ENCODE data around the gene TBC1D22A. TPM values are rescaled to one million over a fixed set of nuclear protein-coding genes. Genes with fewer than 3 reads are reported as not detected.

TBC1D22A gene
- total RNA-seq, 1 experiment from 2014 or later: 14.3 TPM

DNA sequence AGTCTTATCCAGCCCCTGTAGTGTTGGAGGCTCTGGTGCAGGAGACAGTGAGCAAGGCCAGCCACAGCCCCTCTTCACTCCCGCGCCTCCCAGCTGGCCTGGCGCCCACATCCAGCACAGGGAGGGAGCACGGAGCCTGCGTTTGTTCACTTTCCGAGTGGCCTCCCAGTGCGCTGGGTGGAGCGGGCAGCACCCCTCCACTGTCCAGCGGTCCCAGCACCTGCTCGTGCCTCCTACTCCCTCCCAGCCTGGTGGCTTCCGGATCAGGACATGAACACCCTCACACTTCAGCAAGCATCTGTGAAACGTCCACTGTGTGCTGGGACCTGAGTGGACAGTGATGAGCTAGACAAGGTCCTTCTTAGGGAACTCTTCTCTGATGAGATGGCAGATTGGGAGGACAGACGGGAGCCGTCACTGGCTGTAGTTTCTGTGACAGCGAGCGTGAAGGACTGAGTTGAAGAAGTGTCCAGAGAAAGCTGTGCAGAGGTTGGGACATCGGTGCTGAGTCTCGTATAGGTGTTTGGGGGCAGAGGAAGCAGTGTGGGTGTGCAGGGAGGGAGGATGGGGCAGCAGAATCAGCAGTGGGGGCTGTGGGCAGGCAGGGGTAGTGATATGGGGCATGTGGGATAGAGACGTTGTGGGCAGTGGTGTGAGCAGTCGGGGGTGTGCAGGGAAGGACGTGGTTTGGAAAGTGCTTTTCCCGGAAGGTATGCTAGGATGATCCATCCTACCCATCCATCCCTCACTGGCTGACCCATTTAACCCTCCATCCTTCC lies 256.8 kb downstream of the TBC1D22A start:
- ChIA-PET CTCF (no interaction called here), POLR2A (ENCODE audit: unreplicated experiment) (no interaction called here)
- H3K36me3 ChIP-seq (ENCODE audit: low read depth, low read length): no peaks in the 10 kb centered on the region
- H3K9me3 ChIP-seq (ENCODE audit: low read length): no peaks in the 10 kb centered on the region
- DNase-seq (no peak), ATAC-seq (no peak)
- intact Hi-C loops (cut with micrococcal nuclease): no loop called here
- H3K4me1 ChIP-seq (ENCODE audit: insufficient read depth, low read length): no peaks in the 10 kb centered on the region
- no peaks in the 10 kb centered on the region for H3K27me3 ChIP-seq (ENCODE audit: low read length)
- H3K9ac ChIP-seq (ENCODE audit: low read length): no peak overlapping the region
- H2AFZ ChIP-seq (ENCODE audit: low read length): no peak overlapping the region
- no peaks in the 10 kb centered on the region for H3K9me2 ChIP-seq (replicated peaks; ENCODE audit: low read length)
- TF ChIP-seq, protein P1, sequence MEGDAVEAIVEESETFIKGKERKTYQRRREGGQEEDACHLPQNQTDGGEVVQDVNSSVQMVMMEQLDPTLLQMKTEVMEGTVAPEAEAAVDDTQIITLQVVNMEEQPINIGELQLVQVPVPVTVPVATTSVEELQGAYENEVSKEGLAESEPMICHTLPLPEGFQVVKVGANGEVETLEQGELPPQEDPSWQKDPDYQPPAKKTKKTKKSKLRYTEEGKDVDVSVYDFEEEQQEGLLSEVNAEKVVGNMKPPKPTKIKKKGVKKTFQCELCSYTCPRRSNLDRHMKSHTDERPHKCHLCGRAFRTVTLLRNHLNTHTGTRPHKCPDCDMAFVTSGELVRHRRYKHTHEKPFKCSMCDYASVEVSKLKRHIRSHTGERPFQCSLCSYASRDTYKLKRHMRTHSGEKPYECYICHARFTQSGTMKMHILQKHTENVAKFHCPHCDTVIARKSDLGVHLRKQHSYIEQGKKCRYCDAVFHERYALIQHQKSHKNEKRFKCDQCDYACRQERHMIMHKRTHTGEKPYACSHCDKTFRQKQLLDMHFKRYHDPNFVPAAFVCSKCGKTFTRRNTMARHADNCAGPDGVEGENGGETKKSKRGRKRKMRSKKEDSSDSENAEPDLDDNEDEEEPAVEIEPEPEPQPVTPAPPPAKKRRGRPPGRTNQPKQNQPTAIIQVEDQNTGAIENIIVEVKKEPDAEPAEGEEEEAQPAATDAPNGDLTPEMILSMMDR (conservative IDR thresholded peaks at IDR 0.05; ENCODE audit: low read depth, low read length): no peak
- TF ChIP-seq EZH2 (IDR thresholded peaks at IDR 0.05; ENCODE audit: low read length, unreplicated experiment) (no peak), EZH2phosphoT487 (IDR thresholded peaks at IDR 0.05; ENCODE audit: borderline replicate concordance, low read length) (no peak)
- H3K4me2 ChIP-seq (ENCODE audit: low read length): no peak overlapping the region
- no peak overlapping the region for H3K27ac ChIP-seq (ENCODE audit: low read length)
- no peaks in the 10 kb centered on the region for H4K20me1 ChIP-seq (ENCODE audit: low read length)
- no peaks in the 10 kb centered on the region for H3K79me2 ChIP-seq (ENCODE audit: low read length)
- no peaks in the 10 kb centered on the region for H3F3A ChIP-seq (ENCODE audit: low read length, unreplicated experiment)
- BruUV-seq (replicated peaks): no TSS peak
- no peak overlapping the region for H3K4me3 ChIP-seq (ENCODE audit: low read length)

DNA sequence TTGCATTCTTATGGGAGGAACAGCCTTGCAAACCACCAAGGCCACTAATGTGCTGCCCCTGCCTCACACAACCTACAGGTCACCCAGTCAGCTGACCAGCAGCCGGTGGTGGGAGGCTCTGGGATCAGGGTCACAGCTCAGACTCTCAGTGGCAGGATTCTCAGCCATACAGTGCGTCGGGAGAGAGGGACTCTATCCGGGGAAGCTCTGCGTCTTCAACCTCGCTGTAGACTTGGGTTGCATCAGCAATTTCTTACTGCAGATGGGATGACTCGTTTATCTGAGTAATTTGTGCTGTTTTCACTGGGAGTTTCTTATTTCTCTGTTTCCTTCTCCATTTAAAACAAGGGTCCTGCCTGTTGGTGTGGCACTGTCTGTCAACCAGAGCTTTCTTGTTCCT lies 257.7 kb downstream of the TBC1D22A start:
- Histone ChIP-seq H4K20me1 (ENCODE audit: low read length) (no peaks in the 10 kb centered on the region), H3K4me3 (ENCODE audit: low read length) (no peak overlapping the region), H3K9me3 (ENCODE audit: low read length) (no peaks in the 10 kb centered on the region), H3K27ac (ENCODE audit: low read length) (no peak overlapping the region), H3K79me2 (ENCODE audit: low read length) (no peaks in the 10 kb centered on the region), H3K4me2 (ENCODE audit: low read length) (no peak overlapping the region), H3K9me2 (replicated peaks; ENCODE audit: low read length) (no peaks in the 10 kb centered on the region), H2AFZ (ENCODE audit: low read length) (no peak overlapping the region), H3F3A (ENCODE audit: low read length, unreplicated experiment) (no peaks in the 10 kb centered on the region), H3K4me1 (ENCODE audit: insufficient read depth, low read length) (no peaks in the 10 kb centered on the region), H3K36me3 (ENCODE audit: low read depth, low read length) (no peaks in the 10 kb centered on the region), H3K9ac (ENCODE audit: low read length) (no peak overlapping the region), H3K27me3 (ENCODE audit: low read length) (no peaks in the 10 kb centered on the region)
- TF ChIP-seq EZH2 (IDR thresholded peaks at IDR 0.05; ENCODE audit: low read length, unreplicated experiment) (no peak), EZH2phosphoT487 (IDR thresholded peaks at IDR 0.05; ENCODE audit: borderline replicate concordance, low read length) (no peak)
- TF ChIP-seq, protein P1 (conservative IDR thresholded peaks at IDR 0.05; ENCODE audit: low read depth, low read length): no peak
- DNase-seq (no peak), ATAC-seq (no peak)
- intact Hi-C loops (cut with micrococcal nuclease): no loop called here
- CTCF ChIA-PET: no interaction called here
- no TSS peak for BruUV-seq (replicated peaks)
- POLR2A ChIA-PET (ENCODE audit: unreplicated experiment): no interaction called here

DNA sequence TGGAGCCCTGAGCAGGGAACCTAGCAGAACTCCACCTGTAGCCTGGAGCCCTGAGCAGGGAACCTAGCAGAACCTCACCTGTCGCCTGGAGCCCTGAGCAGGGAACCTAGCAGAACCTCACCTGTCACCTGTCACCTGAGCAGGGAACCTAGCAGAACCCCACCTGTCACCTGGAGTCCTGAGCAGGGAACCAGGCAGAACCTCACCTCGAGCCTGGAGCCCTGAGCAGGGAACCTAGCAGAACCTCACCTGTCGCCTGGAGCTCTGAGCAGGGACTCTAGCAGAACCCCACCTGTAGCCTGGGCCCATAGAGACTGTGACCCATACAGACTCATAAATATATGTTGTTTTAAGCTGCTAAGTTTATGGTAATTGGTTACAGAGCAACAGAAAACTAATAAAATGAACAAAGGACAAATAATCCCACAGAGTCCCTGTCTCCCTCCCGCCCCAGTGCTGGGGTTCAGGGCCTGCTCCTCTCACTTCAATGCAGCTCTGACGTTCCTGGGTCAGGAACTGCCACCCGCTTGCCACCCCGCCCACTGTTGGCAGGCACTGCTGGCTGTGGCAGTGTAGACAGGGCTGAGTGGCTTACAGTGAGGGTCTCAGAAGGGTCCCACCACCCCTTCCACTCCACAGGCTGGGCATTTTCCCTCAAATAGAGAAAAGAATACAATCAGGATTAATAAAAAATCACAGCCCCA lies 259.1 kb downstream of the TBC1D22A start:
- Histone ChIP-seq H2AFZ (ENCODE audit: low read length) (no peak overlapping the region), H3K36me3 (ENCODE audit: low read depth, low read length) (no peaks in the 10 kb centered on the region), H3F3A (ENCODE audit: low read length, unreplicated experiment) (no peaks in the 10 kb centered on the region), H3K9ac (ENCODE audit: low read length) (no peak overlapping the region), H3K4me1 (ENCODE audit: insufficient read depth, low read length) (no peaks in the 10 kb centered on the region), H3K9me3 (ENCODE audit: low read length) (no peaks in the 10 kb centered on the region), H3K9me2 (replicated peaks; ENCODE audit: low read length) (no peaks in the 10 kb centered on the region), H3K79me2 (ENCODE audit: low read length) (no peaks in the 10 kb centered on the region), H3K27me3 (ENCODE audit: low read length) (no peaks in the 10 kb centered on the region), H4K20me1 (ENCODE audit: low read length) (no peaks in the 10 kb centered on the region), H3K4me3 (ENCODE audit: low read length) (no peak overlapping the region), H3K4me2 (ENCODE audit: low read length) (no peak overlapping the region), H3K27ac (ENCODE audit: low read length) (no peak overlapping the region)
- CTCF ChIA-PET: no interaction called here
- POLR2A ChIA-PET (ENCODE audit: unreplicated experiment): no interaction called here
- BruUV-seq (replicated peaks): no TSS peak
- TF ChIP-seq EZH2 (IDR thresholded peaks at IDR 0.05; ENCODE audit: low read length, unreplicated experiment) (no peak), EZH2phosphoT487 (IDR thresholded peaks at IDR 0.05; ENCODE audit: borderline replicate concordance, low read length) (no peak)
- TF ChIP-seq, protein P1 (conservative IDR thresholded peaks at IDR 0.05; ENCODE audit: low read depth, low read length): no peak
- intact Hi-C loops (cut with micrococcal nuclease): no loop called here
- DNase-seq (no peak), ATAC-seq (no peak)

Data from PC-3 (cell line).